OCI-LY3 (cell line): ENCODE data around the gene TBC1D2B.

Experiments used
- CTCF ChIP-seq: fragments of 200-600, 300-600 bp; sonication (generic); IDR thresholded peaks from 2 replicates; pipeline ENCODE4 v1.5.1; 2014; ENCODE audit warnings: antibody characterized with exemption, low read length, low read depth
- EZH2phosphoT487 ChIP-seq: fragments of 200-600 bp; shearing (Covaris generic); IDR thresholded peaks from 2 replicates; pipeline ENCODE4 v1.6.1; 2018; ENCODE audit warnings: antibody characterized with exemption, mixed run types, low read depth

GRCh38 chr15:78104566-78105475 is 27.3 kb upstream of the TBC1D2B start:
- TF ChIP-seq CTCF (no peak), EZH2phosphoT487 (no peak)
